Vagina (tissue), 2 donors: ENCODE measurements around the gene TMA16.

ENCODE experiments used
- CTCF ChIP-seq, 3 experiments: fragments of 450-650 bp in 2 of 3; fragments of 200-600 bp in 1 of 3; sonication (generic) in 1 of 3; IDR thresholded peaks; one replicate each; pipeline ENCODE4 v1.5.1; 2017 to 2019; ENCODE audit warnings: antibody characterized with exemption in 3 of 3, mild to moderate bottlenecking in 2 of 3, moderate library complexity in 2 of 3
- POLR2A ChIP-seq, 2 donors: fragments of 450-650 bp; IDR thresholded peaks; one replicate each; pipeline ENCODE4 v1.6.1; 2017; ENCODE audit warnings: antibody characterized with exemption in 2 of 2, mild to moderate bottlenecking in 2 of 2, moderate library complexity in 2 of 2
- POLR2AphosphoS5 ChIP-seq, 2 donors: sonication (generic); formaldehyde crosslinking; IDR thresholded peaks; one replicate each; pipeline ENCODE4 v1.9.0; 2017; ENCODE audit warnings: antibody characterized with exemption in 2 of 2, mild to moderate bottlenecking in 2 of 2, low read depth in 1 of 2; ENCODE audit not compliant: insufficient read depth in 1 of 2

GRCh38 chr4:163565226-163566135 lies 71.0 kb downstream of the TMA16 start:
- TF ChIP-seq CTCF (IDR thresholded peaks at IDR 0.05) (no peak), POLR2A (IDR thresholded peaks at IDR 0.05) (no peak), POLR2AphosphoS5 (IDR thresholded peaks at IDR 0.05; ENCODE audit: insufficient read depth in 1 of 2, low read depth in 1 of 2) (no peak)
